ENCODE measurements around the gene LIN28A.

Gene LIN28A

DNA sequence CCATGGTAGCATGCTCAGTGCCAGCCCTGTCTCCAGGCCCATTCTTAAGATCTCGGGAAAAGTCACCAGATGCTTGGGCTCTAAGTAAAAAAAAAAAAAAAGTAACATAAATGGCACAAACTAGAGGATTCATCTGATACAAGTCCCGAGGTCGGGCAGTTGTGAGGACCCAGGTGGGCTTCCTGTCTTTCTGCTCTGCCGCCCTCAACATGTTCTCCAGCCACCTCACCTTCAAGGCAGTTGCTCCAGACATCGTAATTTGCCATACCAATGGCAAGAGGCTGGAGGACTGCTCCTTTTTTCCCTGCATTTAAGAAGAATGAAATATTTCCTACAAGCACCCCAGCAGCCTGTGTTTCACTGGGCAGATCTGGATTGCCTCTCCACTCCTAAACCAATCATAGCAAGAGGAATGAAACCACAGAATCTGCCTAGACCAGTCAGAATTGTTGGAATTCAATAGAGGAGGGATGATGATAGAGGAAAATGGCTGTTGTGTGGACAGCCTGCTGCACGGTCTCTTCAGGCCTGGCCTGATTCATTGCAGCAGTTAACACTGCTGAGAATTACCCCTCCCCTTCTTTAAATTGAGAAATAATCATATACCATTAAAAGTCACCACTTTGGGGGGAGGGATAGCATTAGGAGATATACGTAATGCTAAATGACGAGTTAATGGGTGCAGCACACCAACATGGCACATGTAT lies 67.0 kb downstream of the LIN28A start:
- no peak for TF ChIP-seq CREB1 (IDR thresholded peaks at IDR 0.05; ENCODE audit: low read depth)
- no peak for TF ChIP-seq TEAD4 (IDR thresholded peaks at IDR 0.05)
- no peak for TF ChIP-seq CEBPB (IDR thresholded peaks at IDR 0.05)
- TF ChIP-seq, protein P1, sequence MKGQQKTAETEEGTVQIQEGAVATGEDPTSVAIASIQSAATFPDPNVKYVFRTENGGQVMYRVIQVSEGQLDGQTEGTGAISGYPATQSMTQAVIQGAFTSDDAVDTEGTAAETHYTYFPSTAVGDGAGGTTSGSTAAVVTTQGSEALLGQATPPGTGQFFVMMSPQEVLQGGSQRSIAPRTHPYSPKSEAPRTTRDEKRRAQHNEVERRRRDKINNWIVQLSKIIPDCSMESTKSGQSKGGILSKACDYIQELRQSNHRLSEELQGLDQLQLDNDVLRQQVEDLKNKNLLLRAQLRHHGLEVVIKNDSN (IDR thresholded peaks at IDR 0.05): no peak
- TF ChIP-seq YY1 (IDR thresholded peaks at IDR 0.05; ENCODE audit: low read depth): no peak
- no peak for TF ChIP-seq TAF1 (IDR thresholded peaks at IDR 0.05; ENCODE audit: low read depth)
- no peak for TF ChIP-seq EP300 (IDR thresholded peaks at IDR 0.05; ENCODE audit: borderline replicate concordance)
- TF ChIP-seq FOXM1 (IDR thresholded peaks at IDR 0.05; ENCODE audit: borderline replicate concordance, low read depth): no peak
- TF ChIP-seq NFIC (IDR thresholded peaks at IDR 0.05): no peak
- TF ChIP-seq, protein P2, sequence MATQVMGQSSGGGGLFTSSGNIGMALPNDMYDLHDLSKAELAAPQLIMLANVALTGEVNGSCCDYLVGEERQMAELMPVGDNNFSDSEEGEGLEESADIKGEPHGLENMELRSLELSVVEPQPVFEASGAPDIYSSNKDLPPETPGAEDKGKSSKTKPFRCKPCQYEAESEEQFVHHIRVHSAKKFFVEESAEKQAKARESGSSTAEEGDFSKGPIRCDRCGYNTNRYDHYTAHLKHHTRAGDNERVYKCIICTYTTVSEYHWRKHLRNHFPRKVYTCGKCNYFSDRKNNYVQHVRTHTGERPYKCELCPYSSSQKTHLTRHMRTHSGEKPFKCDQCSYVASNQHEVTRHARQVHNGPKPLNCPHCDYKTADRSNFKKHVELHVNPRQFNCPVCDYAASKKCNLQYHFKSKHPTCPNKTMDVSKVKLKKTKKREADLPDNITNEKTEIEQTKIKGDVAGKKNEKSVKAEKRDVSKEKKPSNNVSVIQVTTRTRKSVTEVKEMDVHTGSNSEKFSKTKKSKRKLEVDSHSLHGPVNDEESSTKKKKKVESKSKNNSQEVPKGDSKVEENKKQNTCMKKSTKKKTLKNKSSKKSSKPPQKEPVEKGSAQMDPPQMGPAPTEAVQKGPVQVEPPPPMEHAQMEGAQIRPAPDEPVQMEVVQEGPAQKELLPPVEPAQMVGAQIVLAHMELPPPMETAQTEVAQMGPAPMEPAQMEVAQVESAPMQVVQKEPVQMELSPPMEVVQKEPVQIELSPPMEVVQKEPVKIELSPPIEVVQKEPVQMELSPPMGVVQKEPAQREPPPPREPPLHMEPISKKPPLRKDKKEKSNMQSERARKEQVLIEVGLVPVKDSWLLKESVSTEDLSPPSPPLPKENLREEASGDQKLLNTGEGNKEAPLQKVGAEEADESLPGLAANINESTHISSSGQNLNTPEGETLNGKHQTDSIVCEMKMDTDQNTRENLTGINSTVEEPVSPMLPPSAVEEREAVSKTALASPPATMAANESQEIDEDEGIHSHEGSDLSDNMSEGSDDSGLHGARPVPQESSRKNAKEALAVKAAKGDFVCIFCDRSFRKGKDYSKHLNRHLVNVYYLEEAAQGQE (IDR thresholded peaks at IDR 0.05; ENCODE audit: low read depth): no peak

DNA sequence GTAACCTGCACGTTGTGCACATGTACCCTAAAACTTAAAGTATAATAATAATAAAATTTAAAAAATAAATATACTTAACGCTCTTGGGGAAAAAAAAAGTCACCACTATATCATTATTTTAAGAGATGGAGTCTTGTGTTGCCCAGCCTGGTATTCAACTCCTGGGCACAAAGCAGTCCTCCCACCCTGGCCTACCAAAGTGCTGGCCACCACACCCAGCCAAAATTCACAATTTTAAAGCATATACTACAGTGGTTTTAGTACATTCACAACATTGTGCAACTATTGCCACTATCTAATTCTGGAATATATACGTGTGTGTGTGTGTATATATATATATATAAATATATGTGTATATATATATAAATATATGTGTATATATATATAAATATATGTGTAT lies 67.5 kb downstream of the LIN28A start:
- TF ChIP-seq NFIC (IDR thresholded peaks at IDR 0.05) (no peak), YY1 (IDR thresholded peaks at IDR 0.05; ENCODE audit: low read depth) (no peak), EP300 (IDR thresholded peaks at IDR 0.05; ENCODE audit: borderline replicate concordance) (no peak), TEAD4 (IDR thresholded peaks at IDR 0.05) (no peak), EGR1 (IDR thresholded peaks at IDR 0.05) (no peak), ZBTB7A (IDR thresholded peaks at IDR 0.05; ENCODE audit: low read depth) (no peak), CEBPB (IDR thresholded peaks at IDR 0.05) (no peak), CREB1 (IDR thresholded peaks at IDR 0.05; ENCODE audit: low read depth) (no peak), TCF12 (IDR thresholded peaks at IDR 0.05; ENCODE audit: low read depth) (no peak), RAD21 (IDR thresholded peaks at IDR 0.05; ENCODE audit: low read depth) (no peak), TAF1 (IDR thresholded peaks at IDR 0.05; ENCODE audit: low read depth) (no peak)
- TF ChIP-seq, protein P1 (IDR thresholded peaks at IDR 0.05): no peak

DNA sequence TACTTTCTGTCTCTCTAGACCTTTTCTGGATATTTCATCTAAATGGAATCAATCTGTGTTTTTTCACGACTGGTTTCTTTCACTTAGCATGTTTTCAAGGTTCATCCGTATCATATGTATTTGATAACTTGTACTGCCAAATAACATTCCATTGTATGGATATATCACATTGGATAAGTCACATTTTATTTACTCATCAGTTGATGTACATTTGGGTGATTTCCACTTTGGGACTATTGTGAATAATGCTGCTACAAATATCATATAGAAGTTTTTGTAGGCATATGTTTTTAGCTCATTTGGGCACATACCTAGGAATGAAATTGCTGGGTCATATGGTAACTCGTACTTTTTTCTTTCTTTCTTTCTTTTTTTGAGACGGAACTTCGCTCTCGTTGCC lies 68.4 kb downstream of the LIN28A start:
- no peak for TF ChIP-seq CREB1 (IDR thresholded peaks at IDR 0.05; ENCODE audit: low read depth)
- TF ChIP-seq, protein P2 (IDR thresholded peaks at IDR 0.05; ENCODE audit: low read depth): no peak
- TF ChIP-seq FOXM1 (IDR thresholded peaks at IDR 0.05; ENCODE audit: borderline replicate concordance, low read depth): no peak
- TF ChIP-seq TAF1 (IDR thresholded peaks at IDR 0.05; ENCODE audit: low read depth): no peak
- no peak for TF ChIP-seq TEAD4 (IDR thresholded peaks at IDR 0.05)
- TF ChIP-seq TCF12 (IDR thresholded peaks at IDR 0.05; ENCODE audit: low read depth): no peak
- no peak for TF ChIP-seq RAD21 (IDR thresholded peaks at IDR 0.05; ENCODE audit: low read depth)
- TF ChIP-seq ZBTB7A (IDR thresholded peaks at IDR 0.05; ENCODE audit: low read depth): no peak
- TF ChIP-seq, protein P1 (IDR thresholded peaks at IDR 0.05): no peak
- TF ChIP-seq EP300 (IDR thresholded peaks at IDR 0.05; ENCODE audit: borderline replicate concordance): no peak
- no peak for TF ChIP-seq CEBPB (IDR thresholded peaks at IDR 0.05)
- TF ChIP-seq NFIC (IDR thresholded peaks at IDR 0.05): no peak
- TF ChIP-seq, protein P3, sequence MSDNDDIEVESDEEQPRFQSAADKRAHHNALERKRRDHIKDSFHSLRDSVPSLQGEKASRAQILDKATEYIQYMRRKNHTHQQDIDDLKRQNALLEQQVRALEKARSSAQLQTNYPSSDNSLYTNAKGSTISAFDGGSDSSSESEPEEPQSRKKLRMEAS (IDR thresholded peaks at IDR 0.05): no peak
- no peak for TF ChIP-seq EGR1 (IDR thresholded peaks at IDR 0.05)
- no peak for TF ChIP-seq YY1 (IDR thresholded peaks at IDR 0.05; ENCODE audit: low read depth)
